Measurements from ENCODE around the gene MRS2. TPM values are rescaled to one million over a fixed set of nuclear protein-coding genes. Genes with fewer than 3 reads are reported as not detected.

Gene MRS2
- total and polyA plus RNA-seq, 9 of the 15 experiments (the other 6 are each of a cell fraction or from before 2014, with no cell fraction given), result 14.6 to 57.9 (median 48.1) TPM

- Histone ChIP-seq H3K4me1 (replicated peaks in 1 of 2; ENCODE audit: control insufficient read depth in 2 of 2, insufficient read depth in 2 of 2, low read length in 2 of 2) (peaks cover 3 to 6% of the 10 kb centered on the region in 2 experiments; a peak in 2 of 5 replicates), H3K4me2 (ENCODE audit: insufficient read depth, low read length) (no peak overlapping the region), H4K20me1 (replicated peaks; ENCODE audit: control insufficient read depth, insufficient read depth, low read length) (no peaks in the 10 kb centered on the region), H3K79me2 (ENCODE audit: control insufficient read depth, insufficient read depth, low read length) (no peaks in the 10 kb centered on the region), H3K9me3 (replicated peaks; ENCODE audit: control insufficient read depth, insufficient read depth, low read depth, low read length) (no peaks in the 10 kb centered on the region), H3K4me3 (no peak overlapping the region), H3K9me1 (ENCODE audit: control insufficient read depth, insufficient read depth, low read length) (no peaks in the 10 kb centered on the region), H3K27me3 (ENCODE audit: control insufficient read depth in 2 of 2, insufficient read depth in 2 of 2, low read length in 2 of 2) (peaks cover 0 to 8% of the 10 kb centered on the region in 2 experiments; a peak in 1 of 5 replicates), H3K27ac (ENCODE audit: extremely low read depth, low read depth, low read length) (no peak overlapping the region), H3K36me3 (ENCODE audit: control insufficient read depth, insufficient read depth, low read length) (no peaks in the 10 kb centered on the region), H2AFZ (ENCODE audit: low read depth, low read length) (no peak overlapping the region), H3K9ac (ENCODE audit: insufficient read depth in 1 of 2, low read depth in 2 of 2, low read length in 2 of 2) (no peak overlapping the region)
- intact Hi-C loops (cut with micrococcal nuclease) (no loop called here), in situ Hi-C loops (cut with MboI) (no loop called here)
- DNase-seq (ENCODE audit: extremely low read depth in 1 of 4, low spot score in 3 of 4), result peak in 1 of 4 experiments; percentile 26
- POLR2A ChIA-PET, result interaction anchor here (0.8 kb wide), 1 partner anchor 12 kb away, joined by 5 read pairs; no protein-coding TSS in a partner anchor
- no peak for FAIRE-seq
- BruUV-seq (replicated peaks), result no TSS peak
- WGBS (ENCODE audit: insufficient coverage, low coverage, missing lambda C conversion rate), result 11% methylated on average over 5 of the region's 5 CpGs
- CTCF ChIA-PET (ENCODE audit: low intra/inter-chr PET ratio), result no interaction called here
- no peak for ATAC-seq
- TF ChIP-seq EGR1 (conservative IDR thresholded peaks at IDR 0.05), result no peak
- no peak for TF ChIP-seq REST (IDR thresholded peaks at IDR 0.05; ENCODE audit: borderline replicate concordance)
- no peak for TF ChIP-seq REST (CRISPR knock-in tag; IDR thresholded peaks at IDR 0.05; ENCODE audit: low read depth)
- TF ChIP-seq NBN (IDR thresholded peaks at IDR 0.05; ENCODE audit: low read depth), result no peak
- TF ChIP-seq PHF8 (IDR thresholded peaks at IDR 0.05; ENCODE audit: borderline replicate concordance, low read length), result no peak
- TF ChIP-seq MNT (conservative IDR thresholded peaks at IDR 0.05), result no peak
- TF ChIP-seq MTA3 (IDR thresholded peaks at IDR 0.05; ENCODE audit: borderline replicate concordance), result no peak
- TF ChIP-seq ZNF184 (CRISPR knock-in tag; IDR thresholded peaks at IDR 0.05), result no peak
- no peak for TF ChIP-seq ZNF79 (CRISPR knock-in tag; IDR thresholded peaks at IDR 0.05; ENCODE audit: low read depth)
- TF ChIP-seq ARID1B (IDR thresholded peaks at IDR 0.05), result no peak
- TF ChIP-seq NFIX (CRISPR knock-in tag; IDR thresholded peaks at IDR 0.05; ENCODE audit: low read depth), result peak; percentile 79
- TF ChIP-seq HBP1 (CRISPR knock-in tag; IDR thresholded peaks at IDR 0.05), result no peak
- TF ChIP-seq NFIC (IDR thresholded peaks at IDR 0.05), result peak; percentile 94
These were observed 51.7 kb downstream of the MRS2 start for GRCh38 chr6:24454452-24454851.

Data from K562 (cell line).